HG02973 (cell line): ENCODE measurements around the gene ARHGAP9.
"Not testable (repeated sequence)": the region's sequence is repeated elsewhere in the genome, so short reads cannot be mapped to it uniquely, and the experiment has no call there.

Experiments used
- ATAC-seq: cut with Tn5 transposase; IDR thresholded peaks from one replicate; pipeline ENCODE4 v1.9.1; 2021; ENCODE audit warnings: moderate library complexity; ENCODE audit not compliant: unreplicated experiment

The ARHGAP9 gene

DNA sequence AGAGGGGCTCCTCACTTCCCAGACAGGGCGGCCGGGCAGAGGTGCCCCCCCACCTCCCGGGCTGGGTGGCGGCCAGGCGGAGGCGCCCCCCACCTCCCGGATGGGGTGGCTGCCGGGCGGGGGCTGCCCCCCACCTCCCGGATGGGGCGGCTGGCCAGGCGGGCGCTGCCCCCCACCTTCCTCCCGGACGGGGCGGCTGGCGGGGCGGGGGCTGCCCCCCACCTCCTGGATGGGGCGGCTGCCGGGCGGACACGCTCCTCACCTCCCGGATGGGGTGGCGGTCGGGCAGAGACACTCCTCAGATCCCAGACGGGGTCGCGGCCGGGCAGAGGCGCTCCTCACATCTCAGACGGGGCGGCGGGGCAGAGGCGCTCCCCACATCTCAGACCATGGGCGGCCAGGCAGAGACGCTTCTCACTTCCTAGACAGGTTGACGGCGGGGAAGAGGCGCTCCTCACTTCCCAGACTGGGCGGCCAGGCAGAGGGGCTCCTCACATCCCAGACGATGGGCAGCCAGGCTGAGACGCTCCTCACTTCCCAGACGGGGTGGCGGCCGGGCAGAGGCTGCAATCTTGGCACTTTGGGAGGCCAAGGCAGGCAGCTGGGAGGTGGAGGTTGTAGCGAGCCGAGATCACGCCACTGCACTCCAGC is 15.5 kb upstream of the ARHGAP9 start:
- ATAC-seq: not testable (repeated sequence)

DNA sequence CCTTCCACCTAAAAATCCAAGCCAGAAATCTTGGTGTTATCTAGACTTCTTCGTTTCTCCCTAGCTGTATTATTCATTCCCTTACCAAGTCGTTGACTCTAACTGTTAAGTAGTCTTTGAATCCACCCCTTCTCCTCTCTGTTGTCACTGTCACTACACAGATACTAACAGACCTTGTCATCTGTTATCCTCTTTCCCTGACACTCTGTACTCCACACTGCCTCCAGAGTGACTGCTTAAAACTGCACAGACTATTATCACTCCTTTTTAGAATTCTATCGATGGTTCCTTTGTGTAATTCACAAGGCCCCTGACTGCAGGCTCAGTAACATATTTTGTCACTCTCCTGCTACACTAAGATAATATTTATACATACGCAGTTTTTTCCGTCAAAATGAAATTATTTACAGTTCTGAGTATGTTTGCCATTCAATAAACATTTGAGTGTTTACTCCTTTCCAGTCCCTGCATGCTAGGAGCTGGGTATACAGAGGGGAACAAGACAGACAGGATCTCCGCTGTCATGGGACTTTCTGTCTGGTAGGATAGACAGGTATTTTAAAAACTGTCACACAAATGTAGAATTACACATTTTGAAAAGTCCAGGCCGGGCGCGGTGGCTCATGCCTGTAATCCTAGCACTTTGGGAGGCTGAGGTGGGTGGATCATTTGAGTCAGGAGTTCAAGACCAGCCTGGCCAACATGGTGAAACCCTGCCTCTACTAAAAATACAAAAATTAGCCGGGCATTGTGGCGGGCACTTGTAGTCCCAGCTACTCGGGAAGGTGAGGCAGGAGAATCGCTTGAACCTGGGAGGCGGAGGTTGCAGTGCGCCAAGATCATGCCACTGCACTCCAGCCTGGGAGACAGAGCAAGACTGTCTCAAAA is 12.0 kb upstream of the ARHGAP9 start:
- ATAC-seq: no peak

DNA sequence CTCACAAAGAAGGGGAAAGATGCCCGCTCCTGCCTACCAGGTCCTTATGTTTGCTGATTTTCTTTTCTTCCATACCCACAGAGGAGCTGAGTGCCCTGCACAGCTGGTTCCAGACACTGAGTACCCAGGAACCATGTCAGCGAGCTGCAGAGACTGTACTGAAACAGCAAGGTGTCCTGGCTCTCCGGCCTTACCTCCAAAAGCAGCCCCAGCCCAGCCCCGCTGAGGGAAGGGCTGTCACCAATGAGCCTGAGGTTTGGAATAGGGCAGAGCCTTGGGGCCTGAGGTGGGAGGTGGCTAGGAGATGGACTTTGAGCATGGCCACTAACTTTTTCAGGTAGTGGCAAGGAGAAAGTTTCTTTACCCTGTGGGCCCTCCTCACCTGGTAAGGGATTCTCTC is 10.5 kb upstream of the ARHGAP9 start:
- no peak for ATAC-seq

DNA sequence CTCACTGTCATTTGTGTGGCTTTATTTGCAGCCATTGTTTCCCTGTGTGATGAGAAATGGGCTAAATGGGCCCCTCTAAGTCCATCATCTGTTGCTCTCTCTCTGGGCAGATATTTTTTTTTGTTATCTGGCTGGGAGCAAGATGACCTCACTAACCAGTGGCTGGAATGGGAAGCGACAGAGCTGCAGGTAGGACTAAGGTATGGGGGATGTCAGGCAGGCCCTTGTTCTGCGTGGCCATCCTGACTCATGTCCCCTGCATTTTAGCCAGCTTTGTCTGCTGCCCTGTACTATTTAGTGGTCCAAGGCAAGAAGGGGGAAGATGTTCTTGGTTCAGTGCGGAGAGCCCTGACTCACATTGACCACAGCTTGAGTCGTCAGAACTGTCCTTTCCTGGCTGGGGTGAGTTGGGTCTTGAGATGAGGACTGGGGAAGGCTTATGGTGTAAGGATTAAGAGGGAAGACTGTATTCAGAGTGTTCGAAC is 9.5 kb upstream of the ARHGAP9 start:
- ATAC-seq: no peak

DNA sequence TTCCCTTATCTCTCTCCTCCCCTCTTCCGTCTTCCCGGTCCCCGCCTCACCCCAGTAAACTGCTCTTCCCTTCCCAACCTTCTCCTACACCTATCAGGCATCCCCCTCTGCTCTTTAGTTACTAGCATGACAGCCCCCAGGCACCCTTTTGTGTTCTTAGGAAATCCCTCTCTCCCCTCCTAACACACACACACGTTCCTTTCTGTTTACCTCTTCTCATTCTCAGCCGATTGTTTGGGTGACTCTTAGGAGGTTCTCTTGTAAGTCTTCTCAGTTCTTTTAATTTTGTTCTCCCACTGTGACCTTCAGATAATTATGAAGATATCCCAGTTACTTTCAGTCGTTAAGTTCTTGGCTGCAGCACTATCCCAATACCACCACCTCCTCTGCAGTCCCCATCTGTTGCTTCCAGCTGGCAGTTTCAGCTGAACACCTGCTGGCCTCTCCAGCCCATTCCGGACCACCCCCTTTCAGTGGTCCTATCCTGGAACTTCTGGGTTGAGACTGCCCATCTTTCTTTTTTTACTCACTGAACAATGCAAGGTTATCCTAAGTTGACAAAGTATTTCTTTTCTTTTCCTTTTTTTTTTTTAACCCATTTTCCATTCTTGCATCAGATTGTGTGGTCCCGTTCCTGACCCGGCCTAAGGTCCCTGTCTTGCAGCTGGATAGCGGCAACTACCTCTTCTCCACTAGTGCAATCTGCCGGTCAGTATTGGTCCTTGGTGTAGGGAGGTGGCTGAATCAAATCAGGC is 8.9 kb upstream of the ARHGAP9 start:
- ATAC-seq: no peak

DNA sequence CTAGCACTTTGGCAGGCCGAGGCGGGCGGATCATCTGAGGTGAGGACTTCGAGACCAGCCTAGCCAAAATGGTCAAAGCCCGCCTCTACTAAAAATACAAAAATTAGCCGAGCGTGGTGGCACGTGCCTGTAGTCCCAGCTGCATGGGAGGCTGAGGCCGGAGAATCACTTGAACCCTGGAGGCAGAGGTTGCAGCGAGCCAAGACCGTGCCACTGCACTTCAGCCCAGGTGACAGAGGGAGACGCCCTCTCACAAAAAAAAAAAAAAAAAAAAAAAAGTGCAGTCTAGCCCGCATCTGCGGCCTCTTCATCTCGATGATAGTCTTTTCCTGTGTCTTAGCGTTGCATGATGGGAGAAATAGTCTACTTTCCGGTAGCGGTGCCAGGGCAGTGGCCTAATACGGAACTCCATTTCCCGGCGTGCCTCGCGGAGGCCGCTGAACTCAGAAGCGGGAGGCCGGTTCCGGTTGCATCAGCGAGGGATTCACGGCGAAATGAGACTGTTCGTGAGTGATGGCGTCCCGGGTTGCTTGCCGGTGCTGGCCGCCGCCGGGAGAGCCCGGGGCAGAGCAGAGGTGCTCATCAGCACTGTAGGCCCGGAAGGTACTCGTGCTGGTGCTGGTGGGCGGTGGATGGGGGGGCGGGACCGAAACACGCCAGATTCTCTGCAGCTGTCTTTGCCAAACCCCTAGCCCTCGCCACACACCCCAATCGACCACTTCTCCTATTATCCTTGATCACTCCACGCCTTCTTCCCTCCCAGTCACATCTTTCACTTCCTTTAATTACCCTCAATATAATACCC is 8.1 kb upstream of the ARHGAP9 start, which contains the start of gene MARS1:
MARS1 (plus strand) TSS at position 472 of the 805 bp plus-strand sequence; CDS start at position 495, 23 bp downstream.
- ATAC-seq: peak; percentile 90

DNA sequence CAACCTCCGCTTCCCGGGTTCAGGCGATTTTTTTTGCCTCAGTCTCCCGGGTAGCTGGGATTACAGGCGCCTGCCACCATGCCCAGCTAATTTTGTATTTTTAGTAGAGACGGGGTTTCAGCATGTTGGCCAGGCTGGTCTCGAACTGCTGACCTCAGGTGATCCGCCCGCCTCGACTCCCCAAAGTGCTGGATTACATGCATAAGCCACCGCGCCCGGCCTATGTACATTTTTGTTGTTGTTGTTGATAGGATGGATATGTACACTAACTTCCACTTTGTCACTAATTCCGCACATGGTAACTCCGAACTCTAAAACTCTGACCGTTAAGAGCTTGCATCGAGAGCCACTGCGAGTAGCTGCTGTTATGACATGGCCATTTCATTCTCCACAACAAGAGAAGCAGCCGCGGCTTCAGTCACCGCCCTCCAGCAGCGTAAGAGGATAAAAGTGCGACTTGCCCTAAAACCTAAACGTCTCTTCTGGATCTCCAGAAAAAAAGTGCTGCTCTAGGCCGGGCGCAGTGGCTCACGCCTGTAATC is 7.5 kb upstream of the ARHGAP9 start:
- ATAC-seq: no peak

DNA sequence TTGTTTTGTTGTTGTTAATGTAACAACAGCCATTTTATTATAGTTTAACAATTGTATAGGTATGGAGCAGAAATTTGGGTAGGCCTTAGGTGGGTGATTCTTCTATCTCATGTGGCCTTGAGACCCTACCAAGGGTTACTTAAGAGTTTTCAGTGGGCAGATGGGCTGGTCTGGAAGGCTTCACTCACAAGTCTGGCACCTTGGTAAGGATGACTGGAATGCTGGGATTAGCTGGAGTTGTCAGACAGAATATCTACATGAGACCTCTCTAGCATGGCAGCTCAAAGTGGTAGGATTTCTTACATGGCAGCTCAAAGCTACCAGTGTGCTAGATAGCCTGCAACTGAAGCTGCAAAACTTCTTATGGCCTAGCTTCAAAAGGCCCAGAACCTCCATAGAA is 6.0 kb upstream of the ARHGAP9 start:
- no peak for ATAC-seq

DNA sequence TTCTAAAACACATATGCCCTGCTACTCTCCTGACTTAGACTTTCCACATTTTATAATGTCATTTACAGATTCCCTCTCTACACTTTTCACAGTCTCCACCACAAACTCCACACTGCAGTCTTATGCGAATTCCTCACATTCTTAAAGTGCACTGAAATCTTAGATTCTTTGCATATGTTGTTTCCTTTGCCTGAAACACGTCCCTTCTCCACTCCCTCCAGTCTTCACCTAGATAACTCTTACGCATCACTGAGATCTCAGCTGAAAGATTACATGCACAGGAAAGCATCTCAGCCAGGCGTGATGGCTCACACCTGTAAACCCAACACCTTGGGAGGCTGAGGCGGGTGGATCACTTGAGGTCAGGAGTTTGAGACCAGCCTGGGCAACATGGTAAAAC is 3.8 kb upstream of the ARHGAP9 start:
- no peak for ATAC-seq

DNA sequence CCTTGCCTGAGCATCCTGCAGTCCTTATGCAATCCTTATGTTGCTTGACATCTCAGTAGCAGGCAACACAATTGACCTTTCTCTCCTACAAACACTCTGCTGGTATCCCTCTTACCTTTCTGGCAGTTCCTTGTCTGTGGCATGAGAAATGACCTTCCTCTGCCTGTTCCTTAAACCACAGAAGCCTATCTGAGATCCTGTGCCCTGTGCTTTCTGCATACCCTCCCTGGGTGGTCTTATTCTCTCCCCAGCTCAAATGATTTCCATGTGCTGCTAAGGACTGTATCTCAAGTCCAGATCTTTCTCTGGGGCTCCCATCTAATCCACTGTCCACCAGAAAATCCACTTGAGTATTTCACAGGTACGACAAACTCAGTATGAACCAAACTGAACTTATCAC is 2.0 kb upstream of the ARHGAP9 start:
- ATAC-seq: no peak

DNA sequence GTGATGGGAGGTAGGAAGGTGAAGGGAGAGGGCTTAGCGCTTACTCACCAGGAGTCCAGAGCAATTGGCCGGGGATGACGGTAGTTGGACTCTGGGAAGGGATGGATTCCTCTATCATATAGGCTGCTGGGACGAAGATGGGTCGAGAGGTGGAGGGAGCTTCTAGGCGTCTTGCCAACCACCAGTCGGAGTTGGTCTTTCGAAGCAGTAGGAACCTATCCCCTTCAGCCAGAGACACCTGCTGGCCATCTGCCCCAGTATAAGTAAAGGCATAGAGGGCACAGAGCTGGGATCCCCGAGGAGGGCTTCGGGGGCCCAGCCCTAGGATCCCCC is 657 bp downstream of the ARHGAP9 start:
- no peak for ATAC-seq

DNA sequence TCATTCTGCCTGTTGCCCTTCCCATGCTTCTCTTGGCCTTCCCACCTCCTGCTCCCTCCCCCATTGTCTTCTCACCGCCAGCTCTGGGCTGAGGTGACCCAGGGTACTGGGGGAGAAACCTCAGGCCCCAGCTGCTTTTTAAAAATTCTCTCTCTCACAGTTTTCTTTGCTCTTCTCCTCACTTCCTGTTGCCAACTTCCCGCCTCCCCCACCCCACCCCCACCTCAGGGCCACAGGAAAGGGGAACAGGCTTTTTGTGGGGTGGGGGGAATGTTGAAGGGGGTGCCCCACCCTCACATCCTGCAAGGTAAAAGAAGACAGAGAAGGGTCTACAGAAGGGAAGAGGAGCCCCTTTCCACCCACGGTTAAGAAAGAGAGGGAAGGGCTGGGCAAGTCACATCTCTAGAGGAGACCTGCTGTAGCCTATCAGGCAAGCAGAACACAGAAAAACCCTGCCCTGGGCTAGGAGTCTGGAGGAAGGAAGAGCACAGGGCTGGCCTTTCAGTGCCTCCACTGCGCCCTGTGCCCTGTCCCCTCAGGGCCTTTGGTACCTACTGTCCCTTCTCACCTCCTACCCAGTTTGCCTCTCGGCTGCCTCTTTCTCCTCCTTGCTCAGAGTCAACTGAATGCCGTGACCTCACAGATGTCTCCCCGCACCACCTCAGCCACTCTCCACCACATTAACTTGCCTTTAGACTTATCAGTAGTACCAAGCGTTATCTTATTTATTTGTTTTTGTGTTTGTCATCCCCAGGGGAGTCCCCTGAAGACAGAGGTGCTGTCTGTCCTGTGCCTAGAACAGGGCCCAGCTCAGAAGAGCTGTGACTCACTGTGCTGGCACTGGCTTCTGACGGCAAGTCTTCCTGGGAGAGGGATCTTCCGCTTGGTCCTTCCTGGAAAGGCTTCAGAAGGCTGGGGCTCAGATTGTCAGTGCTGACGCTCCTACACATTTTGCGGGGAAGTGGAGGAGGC is 1.7 kb downstream of the ARHGAP9 start:
- ATAC-seq: no peak

DNA sequence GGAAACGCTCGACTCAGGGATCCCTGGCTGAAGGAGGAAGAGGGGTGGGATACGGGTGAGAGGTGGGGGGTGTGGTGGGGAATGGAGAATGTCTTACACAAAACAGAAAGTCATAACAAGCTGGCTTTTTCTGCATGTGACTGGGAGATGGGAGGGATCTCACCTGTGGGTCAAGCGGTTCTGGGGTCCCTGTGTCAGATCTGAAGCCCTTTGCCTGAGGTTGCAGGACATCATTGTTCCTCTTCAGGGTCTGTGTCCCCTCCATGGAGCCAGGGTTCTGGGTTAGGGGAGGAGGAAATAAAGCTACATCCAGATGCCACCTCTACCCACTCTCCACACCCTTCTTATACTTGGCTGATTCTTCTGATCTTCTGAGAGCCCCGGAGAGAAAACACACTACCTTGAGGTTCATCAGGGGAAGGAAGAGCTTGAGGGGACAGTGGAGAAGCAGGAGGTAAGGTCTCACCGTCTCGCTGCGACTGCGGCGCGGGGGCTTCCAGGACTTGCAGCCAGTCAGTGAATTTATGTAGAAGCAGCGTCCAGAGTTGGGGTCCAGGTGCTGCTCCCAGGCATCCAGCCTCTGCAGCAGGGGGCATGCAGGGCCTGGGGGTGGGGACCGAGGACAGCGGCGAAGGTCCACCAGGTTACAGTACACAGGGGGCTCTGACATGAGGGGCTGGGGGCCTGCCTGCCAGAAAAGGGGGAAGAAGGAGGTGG is 2.5 kb downstream of the ARHGAP9 start:
- ATAC-seq: no peak

DNA sequence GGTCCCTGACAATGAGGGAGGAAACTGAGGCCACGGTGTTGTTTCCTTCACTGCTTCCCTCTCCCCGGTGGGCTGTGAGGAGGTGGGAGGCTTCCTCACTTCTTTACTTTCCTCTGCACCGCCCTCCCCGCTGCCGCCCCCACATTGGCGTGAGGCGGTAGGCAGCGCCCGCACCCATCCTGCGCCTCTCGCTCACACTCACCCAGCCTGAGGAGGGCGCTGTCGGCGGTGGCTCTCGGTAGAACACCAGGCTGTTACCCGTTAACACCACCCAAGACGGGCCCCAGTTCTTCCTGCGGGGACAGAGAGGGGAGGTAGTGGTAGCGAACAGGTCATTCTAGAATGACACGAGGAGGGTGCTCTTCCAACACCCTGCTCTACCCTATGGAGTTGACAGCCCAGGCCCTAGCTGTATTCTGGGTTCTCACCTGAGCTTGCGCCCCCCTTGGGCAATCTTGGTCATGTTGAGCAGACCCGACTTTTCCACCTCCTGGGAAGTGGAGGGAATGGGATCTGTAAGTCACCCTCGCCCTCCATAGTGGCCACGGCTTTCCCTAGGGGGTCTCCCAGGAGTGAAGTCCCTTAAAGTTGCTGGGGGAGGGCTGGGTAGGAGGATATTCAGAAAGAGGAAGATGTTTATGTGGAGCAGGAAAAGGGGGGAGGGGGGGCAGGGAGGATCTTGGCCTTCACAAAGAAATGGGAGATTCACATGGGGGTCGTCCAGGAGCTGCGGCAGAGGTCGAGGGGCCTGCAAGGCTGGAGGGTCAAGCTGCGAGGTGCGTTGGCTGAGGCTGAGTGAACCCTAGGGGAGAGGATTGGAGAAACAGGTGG is 3.3 kb downstream of the ARHGAP9 start:
- peak; percentile 34 for ATAC-seq

DNA sequence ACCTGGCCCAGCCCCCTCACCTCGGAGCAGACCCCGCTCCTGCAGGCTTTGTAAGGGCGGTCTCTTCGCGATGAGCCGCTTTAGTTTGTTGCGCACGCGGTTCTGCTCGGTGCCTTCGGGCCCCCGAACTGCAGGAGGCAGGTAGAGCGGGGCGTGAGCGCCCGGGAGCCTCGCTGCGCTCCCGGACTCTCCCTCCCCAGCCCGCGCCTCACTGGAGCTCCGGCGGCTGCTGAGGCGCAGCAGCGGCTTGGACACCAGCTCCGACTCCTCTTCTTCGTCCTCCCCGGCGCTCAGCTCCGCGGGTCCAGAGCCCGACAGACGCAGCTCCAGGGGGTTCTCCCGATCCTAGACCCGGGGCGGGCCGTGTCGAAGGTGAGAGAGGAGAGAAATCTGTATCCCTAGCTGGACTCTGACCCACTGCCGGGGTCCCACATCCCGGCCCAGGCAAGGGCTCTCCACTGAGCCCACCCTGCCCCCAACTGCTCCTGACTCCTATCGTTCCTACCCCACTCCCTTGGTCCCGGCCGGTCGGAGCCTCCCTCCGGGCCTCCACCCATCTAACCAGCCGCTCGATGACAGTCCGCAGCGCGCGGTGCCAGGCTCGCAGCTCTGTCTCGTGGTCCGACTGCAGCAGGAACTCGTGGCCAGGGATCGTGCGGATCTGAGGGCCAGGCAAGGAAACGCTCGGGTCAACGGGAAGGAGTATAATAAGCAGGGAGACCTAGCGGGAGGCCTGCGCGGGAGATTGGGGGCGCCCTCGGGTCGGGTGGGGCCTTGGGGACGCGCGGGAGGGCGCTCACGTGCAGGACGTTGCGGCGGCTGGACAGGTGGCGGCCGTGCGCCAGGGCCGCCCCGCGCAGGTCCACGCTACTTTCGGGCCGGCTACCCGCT is 4.2 kb downstream of the ARHGAP9 start:
- ATAC-seq: no peak

DNA sequence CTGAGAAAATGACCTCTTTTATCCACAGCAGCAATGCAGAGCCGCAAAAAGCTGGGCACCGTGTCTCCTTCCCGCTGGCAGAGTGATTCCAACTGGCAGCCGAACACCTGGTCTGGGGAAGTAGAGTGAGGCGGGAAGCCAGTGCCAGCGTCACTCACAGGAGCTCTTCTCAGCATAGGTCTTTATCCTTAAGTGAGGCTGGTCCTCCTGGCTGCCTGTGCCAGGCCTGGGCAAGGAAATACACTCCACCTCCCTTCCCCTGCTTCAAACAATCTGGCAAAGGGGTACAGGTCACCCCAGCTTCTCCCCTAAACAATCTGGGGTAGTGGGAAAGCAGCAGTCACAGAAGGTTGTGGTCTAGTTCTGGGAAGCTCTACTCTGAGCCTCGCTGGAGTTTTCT is 4.8 kb downstream of the ARHGAP9 start:
- no peak for ATAC-seq

DNA sequence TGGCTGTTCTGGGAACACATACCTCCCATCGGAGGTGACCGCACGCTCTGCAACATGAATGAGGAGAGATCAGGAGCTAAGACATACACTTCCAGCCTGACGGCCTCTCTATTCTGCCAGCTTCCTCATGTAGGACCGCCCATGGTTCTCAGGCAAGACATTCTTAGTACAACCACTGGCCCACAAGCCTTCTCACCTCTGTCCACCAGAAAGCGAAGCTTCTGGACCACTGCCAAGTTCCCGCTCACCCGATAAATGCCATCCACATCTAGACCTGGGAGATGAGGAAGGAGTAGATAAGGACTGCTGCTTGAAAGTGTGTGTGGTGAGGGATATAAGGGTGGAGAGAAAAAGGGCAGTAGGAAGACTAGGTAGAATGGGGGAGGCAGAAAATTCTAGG is 5.2 kb downstream of the ARHGAP9 start:
- ATAC-seq: no peak
